GM21447 (cell line): ENCODE data around the gene CTAGE9.

Experiments used
- ATAC-seq: cut with Tn5 transposase; IDR thresholded peaks from one replicate; pipeline ENCODE4 v1.9.1; 2021; ENCODE audit not compliant: unreplicated experiment

Gene CTAGE9

GRCh38 chr6:131678442-131678841 is 32.4 kb downstream of the CTAGE9 start:
- no peak for ATAC-seq

DNA sequence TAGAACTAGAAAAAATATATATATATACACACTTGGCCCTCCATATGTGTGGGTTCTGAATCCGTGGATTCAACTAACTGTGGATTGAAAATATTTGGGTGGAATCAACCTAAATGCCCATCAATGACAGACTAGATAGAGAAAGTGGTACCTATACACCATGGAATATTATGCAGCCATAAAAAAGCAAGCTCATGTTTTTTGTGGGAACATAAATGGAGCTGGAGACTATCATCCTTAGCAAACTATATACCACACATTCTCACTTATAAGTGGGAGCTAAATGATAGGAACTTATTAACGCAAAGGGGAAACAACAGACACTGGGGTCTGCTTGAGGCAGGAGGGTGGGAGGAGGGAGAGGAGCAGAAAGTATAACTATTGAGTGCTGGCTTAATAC is 37.6 kb downstream of the CTAGE9 start:
- ATAC-seq = no peak

- ATAC-seq = no peak
These were observed 40.9 kb downstream of the CTAGE9 start for GRCh38 chr6:131669891-131670290.

GRCh38 chr6:131663578-131664165 is 47.1 kb downstream of the CTAGE9 start:
- no peak for ATAC-seq

- no peak for ATAC-seq
These were observed 50.6 kb downstream of the CTAGE9 start for GRCh38 chr6:131660195-131660594.
